ENCODE measurements around the gene CDKN2B. TPM values are rescaled to one million over a fixed set of nuclear protein-coding genes. Genes with fewer than 3 reads are reported as not detected.

The CDKN2B gene
- total and polyA plus RNA-seq, 2 of the 13 experiments (the other 11 are each of a cell fraction or from before 2014, with no cell fraction given) = 1.4 to 1.5 TPM

DNA sequence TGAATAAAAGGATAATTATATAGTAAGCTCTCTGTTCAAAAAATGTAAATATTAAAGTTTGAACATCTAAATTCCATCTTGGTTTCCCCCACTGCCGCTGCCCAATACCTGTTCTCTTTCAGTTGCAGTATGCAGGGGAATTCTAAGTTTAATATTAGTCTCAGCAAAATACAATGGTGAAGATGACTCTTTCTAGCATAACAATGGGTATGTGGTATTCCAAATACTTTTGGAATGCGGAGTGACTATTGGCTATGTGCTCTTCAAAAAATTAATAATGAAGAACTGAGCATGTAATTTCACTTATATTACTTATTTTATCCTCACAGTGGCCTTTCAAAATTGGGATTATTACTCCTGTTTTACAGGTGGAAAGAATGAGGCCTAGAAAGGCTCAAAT lies 11.1 kb downstream of the CDKN2B start:
- POLR2A ChIA-PET = no interaction called here
- FAIRE-seq = no peak
- in situ Hi-C loops (cut with HindIII; ENCODE audit: extremely low pct_ligation_motif_present, low pct_unique_long_range_greater_than_20kb) (loop anchor here (10.0 kb wide), 1 partner anchor 237 kb away; no protein-coding TSS in a partner anchor), intact Hi-C loops (cut with micrococcal nuclease; ENCODE audit: unreplicated experiment) (no loop called here)
- H3K4me1 ChIP-seq (ENCODE audit: insufficient read depth, low read length) = peaks cover 9% of the 10 kb centered on the region
- peaks cover 0 to 17% of the 10 kb centered on the region in 2 experiments; a peak in 1 of 5 replicates for H3K27me3 ChIP-seq (ENCODE audit: control insufficient read depth in 1 of 2, insufficient read depth in 2 of 2, low read length in 2 of 2)
- no peaks in the 10 kb centered on the region for H3K79me2 ChIP-seq (ENCODE audit: insufficient read depth, low read length)
- no TSS peak for BruUV-seq (replicated peaks)
- H2AFZ ChIP-seq (ENCODE audit: low read length) = no peak overlapping the region
- no peak overlapping the region for H3K27ac ChIP-seq (ENCODE audit: extremely low read length, insufficient read depth, low read length)
- no peaks in the 10 kb centered on the region for H3K9me3 ChIP-seq (ENCODE audit: low read length)
- no peak overlapping the region for H3K4me3 ChIP-seq (replicated peaks in 1 of 3; ENCODE audit: insufficient read depth in 1 of 3, low read depth in 2 of 3, low read length in 3 of 3)
- CTCF ChIA-PET (ENCODE audit: low intra/inter-chr PET ratio, low total read pairs) = no interaction called here
- no peak for ATAC-seq
- no peaks in the 10 kb centered on the region for H3K36me3 ChIP-seq (replicated peaks in 1 of 2; ENCODE audit: control insufficient read depth in 1 of 2, insufficient read depth in 2 of 2, low read length in 2 of 2)
- WGBS (ENCODE audit: low lambda C conversion rate) = 7% methylated on average over 2 of the region's 2 CpGs
- no peak overlapping the region for H3K4me2 ChIP-seq (ENCODE audit: low read depth, low read length)
- no peak for TF ChIP-seq SRY (CRISPR knock-in tag; IDR thresholded peaks at IDR 0.05)
- H4K20me1 ChIP-seq (ENCODE audit: insufficient read depth, low read length) = no peaks in the 10 kb centered on the region
- H3K9ac ChIP-seq (ENCODE audit: insufficient read depth, low read depth, low read length) = no peak overlapping the region
- DNase-seq (ENCODE audit: low spot score) = no peak

DNA sequence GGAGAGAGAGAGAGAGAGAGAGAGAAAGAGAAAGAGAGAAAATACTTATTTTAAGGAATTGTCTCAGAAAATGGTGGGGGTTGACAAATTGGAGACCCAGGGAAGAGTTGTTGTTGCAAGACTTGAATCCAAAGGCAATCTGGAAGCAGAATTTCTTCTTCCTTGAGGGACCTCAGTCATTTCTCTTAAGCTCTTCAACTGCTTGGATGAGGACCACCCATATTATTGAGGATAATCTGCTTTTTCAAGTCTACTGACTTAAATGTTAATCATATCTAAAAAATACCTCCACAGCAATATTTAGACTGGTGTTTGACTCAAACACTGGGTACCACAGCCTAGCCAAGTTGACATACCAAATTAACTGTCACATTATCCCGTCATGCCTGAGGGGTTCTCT lies 11.6 kb downstream of the CDKN2B start:
- POLR2A ChIA-PET = no interaction called here
- 0% methylated on average over 1 of the region's 1 CpG for WGBS (ENCODE audit: low lambda C conversion rate)
- intact Hi-C loops (cut with micrococcal nuclease; ENCODE audit: unreplicated experiment) = no loop called here

More for the DNA sequence above, 11.6 kb downstream of the CDKN2B start:
- Histone ChIP-seq H3K27ac (ENCODE audit: extremely low read length, insufficient read depth, low read length) (no peak overlapping the region), H3K4me3 (replicated peaks in 1 of 3; ENCODE audit: insufficient read depth in 1 of 3, low read depth in 2 of 3, low read length in 3 of 3) (no peak overlapping the region), H2AFZ (ENCODE audit: low read length) (no peak overlapping the region), H3K4me1 (ENCODE audit: insufficient read depth, low read length) (peaks cover 9% of the 10 kb centered on the region), H3K4me2 (ENCODE audit: low read depth, low read length) (no peak overlapping the region), H3K79me2 (ENCODE audit: insufficient read depth, low read length) (no peaks in the 10 kb centered on the region), H3K9ac (ENCODE audit: insufficient read depth, low read depth, low read length) (no peak overlapping the region), H3K36me3 (replicated peaks in 1 of 2; ENCODE audit: control insufficient read depth in 1 of 2, insufficient read depth in 2 of 2, low read length in 2 of 2) (no peaks in the 10 kb centered on the region), H3K27me3 (ENCODE audit: control insufficient read depth in 1 of 2, insufficient read depth in 2 of 2, low read length in 2 of 2) (peaks cover 0 to 17% of the 10 kb centered on the region in 2 experiments; a peak in 1 of 5 replicates), H4K20me1 (ENCODE audit: insufficient read depth, low read length) (no peaks in the 10 kb centered on the region), H3K9me3 (ENCODE audit: low read length) (no peaks in the 10 kb centered on the region)
- CTCF ChIA-PET (ENCODE audit: low intra/inter-chr PET ratio, low total read pairs) = no interaction called here
- no peak for ATAC-seq
- no peak for FAIRE-seq
- no peak for TF ChIP-seq CBX5 (CRISPR knock-in tag; IDR thresholded peaks at IDR 0.05; ENCODE audit: borderline replicate concordance)
- no peak for TF ChIP-seq ZKSCAN5 (CRISPR knock-in tag; IDR thresholded peaks at IDR 0.05)
- no peak for TF ChIP-seq ZNF256 (CRISPR knock-in tag; conservative IDR thresholded peaks at IDR 0.05)
- TF ChIP-seq SMARCC2 (IDR thresholded peaks at IDR 0.05) = no peak
- BruUV-seq (replicated peaks) = no TSS peak
- no peak for DNase-seq (ENCODE audit: low spot score)
- in situ Hi-C loops (cut with HindIII; ENCODE audit: extremely low pct_ligation_motif_present, low pct_unique_long_range_greater_than_20kb) = loop anchor here (10.0 kb wide), 1 partner anchor 237 kb away; no protein-coding TSS in a partner anchor
